K562 (cell line): ENCODE data around the gene PSMA5. TPM values are rescaled to one million over a fixed set of nuclear protein-coding genes. Genes with fewer than 3 reads are reported as not detected.

Source experiments
- ARNT ChIP-seq, 2 experiments: fragments of 450-650 bp; IDR thresholded peaks; 2 replicates each; pipeline ENCODE4 v1.6.1; 2016; ENCODE audit warnings: mild to moderate bottlenecking in 1 of 2
- ASH1L ChIP-seq: fragments of 450-650 bp; IDR thresholded peaks from 2 replicates; pipeline ENCODE4 v1.6.1; 2018; ENCODE audit warnings: borderline replicate concordance, mild to moderate bottlenecking, low read depth; ENCODE audit not compliant: partially characterized antibody
- ERF ChIP-seq: fragments of 450-650 bp; formaldehyde crosslinking; IDR thresholded peaks from 2 replicates; pipeline ENCODE4 v1.4.0; 2020; ENCODE audit warnings: mild to moderate bottlenecking, mixed read lengths
- FOXO4 ChIP-seq: fragments of 450-650 bp; formaldehyde crosslinking; IDR thresholded peaks from 2 replicates; pipeline ENCODE4 v1.4.0; 2020; ENCODE audit warnings: mild to moderate bottlenecking, moderate library complexity
- HMG20A ChIP-seq: fragments of 450-650 bp; formaldehyde crosslinking; conservative IDR thresholded peaks from 2 replicates; pipeline ENCODE4 v1.4.0; 2020; ENCODE audit warnings: mild to moderate bottlenecking, mixed read lengths
- MEF2A ChIP-seq: IDR thresholded peaks from 2 replicates; pipeline ENCODE4 v1.6.1; 2011; ENCODE audit warnings: low read depth, mild to moderate bottlenecking, low read length, moderate library complexity; ENCODE audit not compliant: control insufficient read depth
- NFIX ChIP-seq: fragments of 250-450 bp; sonication (Bioruptor Pico); IDR thresholded peaks from 2 replicates; pipeline ENCODE4 v1.4.0; 2020; ENCODE audit warnings: low read depth, mild to moderate bottlenecking, moderate library complexity
- PHF20 ChIP-seq: fragments of 450-650 bp; IDR thresholded peaks from 2 replicates; pipeline ENCODE4 v1.6.1; 2018; ENCODE audit not compliant: partially characterized antibody
- POLR2H ChIP-seq: IDR thresholded peaks from 2 replicates; pipeline ENCODE4 v1.6.1; 2016; ENCODE audit warnings: missing genetic modification characterization, low read depth, mild to moderate bottlenecking, control low read depth, missing compliant biosample characterization, moderate library complexity
- PREB ChIP-seq: sonication (generic); formaldehyde crosslinking; IDR thresholded peaks from 2 replicates; pipeline ENCODE4 v1.8.1; 2023; ENCODE audit warnings: mild to moderate bottlenecking, missing genetic modification reagents
- RBBP5 ChIP-seq: fragments of 200-600 bp; sonication (generic); IDR thresholded peaks from 2 replicates; pipeline ENCODE4 v1.6.1; 2012; ENCODE audit warnings: borderline replicate concordance, mild to moderate bottlenecking, low read length, control low read depth, inconsistent platforms; ENCODE audit not compliant: insufficient read depth, poor library complexity, severe bottlenecking
- SOX6 ChIP-seq: fragments of 450-650 bp; IDR thresholded peaks from 2 replicates; pipeline ENCODE4 v1.6.1; 2014; ENCODE audit warnings: mild to moderate bottlenecking
- TEAD1 ChIP-seq, 2 experiments: fragments of 450-650 bp in 1 of 2; sonication (generic) in 1 of 2; formaldehyde crosslinking; IDR thresholded peaks; 2 replicates each; pipeline versions ENCODE4 v1.4.0 to v1.8.0; 2020 to 2022; ENCODE audit warnings: mild to moderate bottlenecking in 2 of 2, missing genetic modification reagents in 1 of 2
- USF1 ChIP-seq: sonication (generic); formaldehyde crosslinking; IDR thresholded peaks from 2 replicates; pipeline ENCODE4 v1.9.0; 2022; ENCODE audit warnings: mild to moderate bottlenecking, missing genetic modification reagents
- ZNF444 ChIP-seq: fragments of 250-450 bp; sonication (Bioruptor Pico); IDR thresholded peaks from 2 replicates; pipeline ENCODE4 v1.4.0; 2020; ENCODE audit warnings: mild to moderate bottlenecking, moderate library complexity
- ZNF696 ChIP-seq: fragments of 250-450 bp; sonication (Bioruptor Pico); conservative IDR thresholded peaks from 2 replicates; pipeline ENCODE4 v1.4.0; 2020; ENCODE audit warnings: mild to moderate bottlenecking, moderate library complexity
- ZSCAN29 ChIP-seq: fragments of 450-650 bp; IDR thresholded peaks from 2 replicates; pipeline ENCODE4 v1.6.1; 2017
- polyA plus RNA-seq, 8 experiments: library from polyadenylated mRNA; depleted of rRNA in 4 of 8; stranded (reverse) in 5 of 8; unstranded in 3 of 8; fragments of >200 nt; fragmentation: Nextera tagmentation in 2 of 8; fragmentation: Illumina TruSeq in 1 of 8; extraction: Ambion mirVana in 2 of 8; extraction: Trizol in 1 of 8; gene quantifications; 2 replicates each; pipeline versions ENCODE4 v1.2.1 to v1.2.3, GENCODE V29; 2011 to 2014; ENCODE audit warnings: inconsistent platforms in 1 of 8, missing spikeins in 1 of 8
- total RNA-seq, 7 experiments: library from RNA; depleted of rRNA in 6 of 7; stranded (reverse); fragments of >200 nt in 6 of 7; fragmentation: Illumina TruSeq in 2 of 7; extraction: Trizol in 2 of 7; gene quantifications; 2 replicates each; pipeline versions ENCODE4 v1.2.1 to v1.2.3, GENCODE V29; 2011 to 2021; ENCODE audit warnings: low replicate concordance in 1 of 7
- TF ChIP-seq, protein P1 (sequence below): fragments of 450-650 bp; formaldehyde crosslinking; IDR thresholded peaks from 2 replicates; pipeline ENCODE4 v1.4.0; 2020; ENCODE audit warnings: mild to moderate bottlenecking
- TF ChIP-seq, protein P2 (sequence below): conservative IDR thresholded peaks from 2 replicates; pipeline ENCODE4 v1.6.1; 2011; ENCODE audit warnings: low read depth, mild to moderate bottlenecking, low read length; ENCODE audit not compliant: control insufficient read depth
- TF ChIP-seq, protein P3 (sequence below): sonication (generic); formaldehyde crosslinking; IDR thresholded peaks from 2 replicates; pipeline ENCODE4 v1.8.1; 2023; ENCODE audit warnings: mild to moderate bottlenecking, missing genetic modification reagents, moderate library complexity

Gene PSMA5
- total and polyA plus RNA-seq, 9 of the 15 experiments (the other 6 are each of a cell fraction or from before 2014, with no cell fraction given): 82.6 to 542 (median 287) TPM

DNA sequence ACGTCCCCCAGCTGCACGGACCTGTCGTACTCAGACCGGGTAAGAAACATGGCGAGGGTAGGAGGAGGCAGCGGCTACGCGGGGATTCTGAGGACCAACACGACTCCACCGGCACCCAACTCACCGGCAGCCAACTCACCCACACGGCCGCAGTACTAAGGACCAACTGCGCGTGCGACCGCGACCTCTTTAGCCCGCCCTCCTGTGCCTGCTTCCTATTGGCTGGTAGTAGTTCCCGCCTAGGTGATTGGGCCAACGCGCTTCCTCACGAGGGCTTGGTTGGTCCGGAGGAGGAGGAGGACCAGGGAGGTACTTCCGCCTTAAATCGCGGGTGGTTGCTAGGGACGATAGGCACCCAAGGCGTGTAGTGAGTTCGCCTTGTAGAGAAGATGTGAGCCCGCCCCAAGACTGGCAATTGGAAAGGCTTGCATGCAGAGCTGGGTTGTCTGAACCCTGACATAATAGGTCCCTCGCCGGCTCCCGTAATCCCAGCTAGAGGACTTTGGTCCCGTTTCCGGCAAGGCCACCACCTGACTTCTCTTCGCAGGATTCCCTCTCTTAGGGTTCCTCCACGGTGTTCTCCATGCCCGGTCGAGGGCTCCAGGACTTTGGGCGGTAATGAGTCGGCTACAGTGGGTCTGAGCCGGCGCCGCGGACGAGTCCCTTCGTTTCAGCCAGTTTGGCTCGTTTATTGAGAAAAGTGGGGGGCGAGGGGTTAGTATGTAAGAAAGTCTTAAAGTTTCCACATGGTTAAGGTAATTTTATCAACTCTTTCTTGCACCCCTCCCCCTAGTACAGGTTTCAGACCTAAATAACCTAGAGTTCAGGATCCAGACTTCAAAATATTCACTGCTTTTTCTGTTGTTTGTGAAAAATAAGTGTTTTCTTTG, at the start of gene PSMA5 (continued):
- TF ChIP-seq RBBP5 (peak; percentile 81), FOXO4 (CRISPR knock-in tag) (no peak), MEF2A (no peak), ZNF444 (CRISPR knock-in tag) (no peak), SOX6 (no peak), ERF (CRISPR knock-in tag) (0 out of 2 replicates have a peak, but pooled peaks have one; percentile 51), ARNT (IDR thresholded peaks at IDR 0.05) (peak in 1 of 2 experiments; percentile 16; a peak in 2 of 4 replicates), USF1 (CRISPR knock-in tag) (peak; percentile 77), ZSCAN29 (peak; percentile 72; the same call in 1 of the 2 replicates), PHF20 (peak; percentile 18), NFIX (CRISPR knock-in tag) (no peak), POLR2H (tag) (peak; percentile 89), TEAD1 (CRISPR knock-in tag; IDR thresholded peaks at IDR 0.05) (0 out of 4 replicates have a peak, but pooled peaks of 1 of the 2 experiments have one; percentile 26), HMG20A (CRISPR knock-in tag) (no peak), PREB (CRISPR knock-in tag) (no peak), ASH1L (peak; percentile 96), ZNF696 (CRISPR knock-in tag) (no peak)
- TF ChIP-seq, protein P1, sequence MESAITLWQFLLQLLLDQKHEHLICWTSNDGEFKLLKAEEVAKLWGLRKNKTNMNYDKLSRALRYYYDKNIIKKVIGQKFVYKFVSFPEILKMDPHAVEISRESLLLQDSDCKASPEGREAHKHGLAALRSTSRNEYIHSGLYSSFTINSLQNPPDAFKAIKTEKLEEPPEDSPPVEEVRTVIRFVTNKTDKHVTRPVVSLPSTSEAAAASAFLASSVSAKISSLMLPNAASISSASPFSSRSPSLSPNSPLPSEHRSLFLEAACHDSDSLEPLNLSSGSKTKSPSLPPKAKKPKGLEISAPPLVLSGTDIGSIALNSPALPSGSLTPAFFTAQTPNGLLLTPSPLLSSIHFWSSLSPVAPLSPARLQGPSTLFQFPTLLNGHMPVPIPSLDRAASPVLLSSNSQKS: no peak
- TF ChIP-seq, protein P2, sequence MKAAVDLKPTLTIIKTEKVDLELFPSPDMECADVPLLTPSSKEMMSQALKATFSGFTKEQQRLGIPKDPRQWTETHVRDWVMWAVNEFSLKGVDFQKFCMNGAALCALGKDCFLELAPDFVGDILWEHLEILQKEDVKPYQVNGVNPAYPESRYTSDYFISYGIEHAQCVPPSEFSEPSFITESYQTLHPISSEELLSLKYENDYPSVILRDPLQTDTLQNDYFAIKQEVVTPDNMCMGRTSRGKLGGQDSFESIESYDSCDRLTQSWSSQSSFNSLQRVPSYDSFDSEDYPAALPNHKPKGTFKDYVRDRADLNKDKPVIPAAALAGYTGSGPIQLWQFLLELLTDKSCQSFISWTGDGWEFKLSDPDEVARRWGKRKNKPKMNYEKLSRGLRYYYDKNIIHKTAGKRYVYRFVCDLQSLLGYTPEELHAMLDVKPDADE: peak; percentile 15; the same call in 1 of the 2 replicates
- TF ChIP-seq, protein P3, sequence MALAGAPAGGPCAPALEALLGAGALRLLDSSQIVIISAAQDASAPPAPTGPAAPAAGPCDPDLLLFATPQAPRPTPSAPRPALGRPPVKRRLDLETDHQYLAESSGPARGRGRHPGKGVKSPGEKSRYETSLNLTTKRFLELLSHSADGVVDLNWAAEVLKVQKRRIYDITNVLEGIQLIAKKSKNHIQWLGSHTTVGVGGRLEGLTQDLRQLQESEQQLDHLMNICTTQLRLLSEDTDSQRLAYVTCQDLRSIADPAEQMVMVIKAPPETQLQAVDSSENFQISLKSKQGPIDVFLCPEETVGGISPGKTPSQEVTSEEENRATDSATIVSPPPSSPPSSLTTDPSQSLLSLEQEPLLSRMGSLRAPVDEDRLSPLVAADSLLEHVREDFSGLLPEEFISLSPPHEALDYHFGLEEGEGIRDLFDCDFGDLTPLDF (CRISPR knock-in tag): no peak
